ENCODE measurements around the gene ARMC7. TPM values are rescaled to one million over a fixed set of nuclear protein-coding genes. Genes with fewer than 3 reads are reported as not detected.
A peak's percentile ranks its signal among the peaks of the same experiment; 100 is the strongest.

Gene ARMC7
- total and polyA plus RNA-seq, 2 of the 13 experiments (the other 11 are each of a cell fraction or from before 2014, with no cell fraction given), result 3.9 to 4.2 TPM

GRCh38 chr17:75090871-75091854, 18.6 kb upstream of the ARMC7 start (continued):
- 0 out of 2 replicates have a peak, but pooled peaks have one; percentile 47 for TF ChIP-seq UBTF (CRISPR knock-in tag; IDR thresholded peaks at IDR 0.05)
- TF ChIP-seq RFX5 (IDR thresholded peaks at IDR 0.05; ENCODE audit: low read depth, low read length), result 0 out of 2 replicates have a peak, but pooled peaks have one; percentile 11
- no peak for TF ChIP-seq PBX2 (CRISPR knock-in tag; IDR thresholded peaks at IDR 0.05)
- TF ChIP-seq KDM4B (CRISPR knock-in tag; IDR thresholded peaks at IDR 0.05), result no peak
- no peak for TF ChIP-seq ZNF780A (CRISPR knock-in tag; IDR thresholded peaks at IDR 0.05)
- TF ChIP-seq FOXC1 (CRISPR knock-in tag; IDR thresholded peaks at IDR 0.05; ENCODE audit: borderline replicate concordance), result peak; percentile 47; the same call in 1 of the 2 replicates
- no peak for TF ChIP-seq TSC22D2 (CRISPR knock-in tag; IDR thresholded peaks at IDR 0.05; ENCODE audit: borderline replicate concordance)
- no peak for TF ChIP-seq ZNF382 (CRISPR knock-in tag; IDR thresholded peaks at IDR 0.05; ENCODE audit: borderline replicate concordance)
- TF ChIP-seq ARID4A (CRISPR knock-in tag; IDR thresholded peaks at IDR 0.05; ENCODE audit: borderline replicate concordance), result peak; percentile 60; the same call in 1 of the 2 replicates
- TF ChIP-seq TRAFD1 (CRISPR knock-in tag; IDR thresholded peaks at IDR 0.05; ENCODE audit: borderline replicate concordance), result no peak
- TF ChIP-seq HNF4G (IDR thresholded peaks at IDR 0.05; ENCODE audit: borderline replicate concordance, low read depth, low read length), result peak; percentile 82; the same call in 1 of the 2 replicates
- TF ChIP-seq HNF4G (CRISPR knock-in tag; IDR thresholded peaks at IDR 0.05; ENCODE audit: borderline replicate concordance, low read depth), result no peak; the same call in 1 of the 2 replicates
- TF ChIP-seq MXI1 (IDR thresholded peaks at IDR 0.05; ENCODE audit: borderline replicate concordance, low read depth, low read length), result no peak
- peak; percentile 97 for TF ChIP-seq NR2F2 (IDR thresholded peaks at IDR 0.05; ENCODE audit: borderline replicate concordance, low read depth)
- peak; percentile 75; the same call in 1 of the 2 replicates for TF ChIP-seq THRA (CRISPR knock-in tag; IDR thresholded peaks at IDR 0.05; ENCODE audit: borderline replicate concordance)
- peak; percentile 95 for TF ChIP-seq ZNF343 (CRISPR knock-in tag; IDR thresholded peaks at IDR 0.05)
